Neuronal stem cell (in vitro differentiated cells): Measurements from ENCODE around the gene ACBD6.

Source experiments
- DNase-seq: peaks from one replicate; pipeline ENCODE4 v3.0.0-alpha.2; 2013; ENCODE audit warnings: low spot score
- H2AFZ ChIP-seq: one replicate; pipeline ENCODE4 v1.6.1; 2013; ENCODE audit warnings: mild to moderate bottlenecking, low read length, inconsistent platforms
- H2AK5ac ChIP-seq: 2 replicates; pipeline ENCODE4 v1.6.1; 2013; ENCODE audit warnings: low read depth, mild to moderate bottlenecking, inconsistent platforms, low read length, moderate library complexity, mixed read lengths
- H2BK120ac ChIP-seq: 2 replicates; pipeline ENCODE4 v1.6.1; 2013; ENCODE audit warnings: low read depth, mild to moderate bottlenecking, inconsistent platforms, low read length, moderate library complexity, mixed read lengths
- H2BK12ac ChIP-seq: one replicate; pipeline ENCODE4 v1.6.1; 2013; ENCODE audit warnings: low read length, inconsistent platforms
- H2BK15ac ChIP-seq: 2 replicates; pipeline ENCODE4 v1.6.1; 2013; ENCODE audit warnings: mild to moderate bottlenecking, low read length, inconsistent platforms, mixed read lengths
- H2BK5ac ChIP-seq: one replicate; pipeline ENCODE4 v1.6.1; 2013; ENCODE audit warnings: inconsistent platforms, mild to moderate bottlenecking, low read length, moderate library complexity
- H3K14ac ChIP-seq: one replicate; pipeline ENCODE4 v1.6.1; 2013; ENCODE audit warnings: low read length, inconsistent platforms
- H3K18ac ChIP-seq: 2 replicates; pipeline ENCODE4 v1.6.1; 2013; ENCODE audit warnings: low read length, inconsistent platforms
- H3K23ac ChIP-seq: 2 replicates; pipeline ENCODE4 v1.6.1; 2013; ENCODE audit warnings: low read depth, mild to moderate bottlenecking, mixed read lengths, low read length, inconsistent platforms; ENCODE audit not compliant: poor library complexity
- H3K27ac ChIP-seq: replicated peaks from 3 replicates; pipeline ENCODE4 v1.5.1; 2013; ENCODE audit warnings: low read length, inconsistent platforms
- H3K27me3 ChIP-seq, 3 experiments: 2 replicates each; pipeline ENCODE4 v1.6.1; 2013; ENCODE audit warnings: low read length in 3 of 3, mild to moderate bottlenecking in 2 of 3, inconsistent platforms in 1 of 3, low read depth in 1 of 3, mixed read lengths in 1 of 3, moderate library complexity in 1 of 3; ENCODE audit not compliant: control insufficient read depth in 3 of 3, insufficient read depth in 3 of 3
- H3K36me3 ChIP-seq, 2 donors: replicated peaks in 1 of 2; 2 replicates each; pipeline ENCODE4 v1.6.1; 2013; ENCODE audit warnings: low read length in 2 of 2; ENCODE audit not compliant: control insufficient read depth in 2 of 2, insufficient read depth in 2 of 2
- H3K4ac ChIP-seq: 2 replicates; pipeline ENCODE4 v1.6.1; 2013; ENCODE audit warnings: inconsistent platforms, mild to moderate bottlenecking, low read length, moderate library complexity
- H3K4me1 ChIP-seq, 2 donors: 1 replicate in 1 of 2; 2 replicates in 1 of 2; pipeline ENCODE4 v1.6.1; 2013; ENCODE audit warnings: low read length in 2 of 2, low read depth in 1 of 2; ENCODE audit not compliant: control insufficient read depth in 2 of 2, insufficient read depth in 1 of 2
- H3K4me2 ChIP-seq: one replicate; pipeline ENCODE4 v1.6.1; 2013; ENCODE audit warnings: mild to moderate bottlenecking, low read length, inconsistent platforms; ENCODE audit not compliant: insufficient read depth, poor library complexity, severe bottlenecking
- H3K4me3 ChIP-seq, 2 donors: 2 replicates each; pipeline ENCODE4 v1.5.1; 2013; ENCODE audit warnings: low read length in 2 of 2, mild to moderate bottlenecking in 2 of 2, inconsistent platforms in 1 of 2, moderate library complexity in 1 of 2
- H3K79me1 ChIP-seq: one replicate; pipeline ENCODE4 v1.6.1; 2013; ENCODE audit warnings: low read depth, mild to moderate bottlenecking, inconsistent platforms, low read length, moderate library complexity
- H3K9ac ChIP-seq: one replicate; pipeline ENCODE4 v1.6.1; 2013; ENCODE audit warnings: mild to moderate bottlenecking, low read depth, low read length, inconsistent platforms; ENCODE audit not compliant: poor library complexity
- H3K9me3 ChIP-seq, 2 donors: replicated peaks in 1 of 2; 2 replicates each; pipeline versions ENCODE3 to v1.6.1; 2013; ENCODE audit warnings: low read length in 2 of 2, mild to moderate bottlenecking in 2 of 2, inconsistent platforms in 1 of 2, low read depth in 1 of 2, mixed read lengths in 1 of 2, moderate library complexity in 1 of 2; ENCODE audit not compliant: control insufficient read depth in 2 of 2, insufficient read depth in 1 of 2
- H4K8ac ChIP-seq: one replicate; pipeline ENCODE4 v1.6.1; 2013; ENCODE audit warnings: low read depth, mild to moderate bottlenecking, inconsistent platforms, low read length, moderate library complexity
- H4K91ac ChIP-seq: one replicate; pipeline ENCODE4 v1.6.1; 2013; ENCODE audit warnings: low read length, low read depth, mild to moderate bottlenecking, inconsistent platforms; ENCODE audit not compliant: poor library complexity
- WGBS, 2 donors: extraction: QIAGEN DNeasy Blood & Tissue Kit; methylation state at CpG; one replicate each; pipeline ENCODE4 v1.1.7; 2013; ENCODE audit warnings: missing lambda C conversion rate in 2 of 2, mixed read lengths in 1 of 2; ENCODE audit not compliant: insufficient read length in 2 of 2, insufficient replicate concordance in 1 of 2; ENCODE audit errors: extremely low coverage in 2 of 2; 5-methylcytosine and 5-hydroxymethylcytosine counted together

The ACBD6 gene

GRCh38 chr1:180352021-180352420 is 150.4 kb downstream of the ACBD6 start:
- WGBS, 2 donors, result no CpG with 5 or more reads among the region's 4 CpGs
- Histone ChIP-seq H3K14ac (no peak overlapping the region), H4K8ac (no peak overlapping the region), H3K79me1 (no peaks in the 10 kb centered on the region), H2AK5ac (no peak overlapping the region), H3K4me2 (no peak overlapping the region), H3K18ac (no peak overlapping the region), H3K23ac (no peak overlapping the region), H2AFZ (no peak overlapping the region), H3K36me3 (no peaks in the 10 kb centered on the region), H3K9me3 (peaks cover 0 to 2% of the 10 kb centered on the region in 2 donors), H2BK120ac (no peak overlapping the region), H3K27ac (no peak overlapping the region), H2BK12ac (no peak overlapping the region), H3K4me3 (no peak overlapping the region), H3K4me1 (peaks cover 2 to 9% of the 10 kb centered on the region in 2 donors), H3K27me3 (no peaks in the 10 kb centered on the region), H2BK15ac (no peak overlapping the region), H3K4ac (no peak overlapping the region), H2BK5ac (no peak overlapping the region), H4K91ac (no peak overlapping the region), H3K9ac (no peak overlapping the region)
- no peak for DNase-seq

GRCh38 chr1:180345148-180345547 is 157.2 kb downstream of the ACBD6 start:
- Histone ChIP-seq H4K8ac (no peak overlapping the region), H3K23ac (no peak overlapping the region), H3K4me1 (no peaks in the 10 kb centered on the region), H2BK15ac (no peak overlapping the region), H2BK12ac (no peak overlapping the region), H3K79me1 (no peaks in the 10 kb centered on the region), H3K9ac (no peak overlapping the region), H3K14ac (no peak overlapping the region), H3K36me3 (no peaks in the 10 kb centered on the region), H2BK5ac (no peak overlapping the region), H3K18ac (no peak overlapping the region), H3K27ac (no peak overlapping the region), H3K4me2 (no peak overlapping the region), H2BK120ac (no peak overlapping the region), H2AK5ac (no peak overlapping the region), H3K9me3 (peaks cover 0 to 2% of the 10 kb centered on the region in 2 donors), H3K4ac (no peak overlapping the region), H4K91ac (no peak overlapping the region), H2AFZ (no peak overlapping the region), H3K4me3 (no peak overlapping the region), H3K27me3 (no peaks in the 10 kb centered on the region)
- no peak for DNase-seq

DNA sequence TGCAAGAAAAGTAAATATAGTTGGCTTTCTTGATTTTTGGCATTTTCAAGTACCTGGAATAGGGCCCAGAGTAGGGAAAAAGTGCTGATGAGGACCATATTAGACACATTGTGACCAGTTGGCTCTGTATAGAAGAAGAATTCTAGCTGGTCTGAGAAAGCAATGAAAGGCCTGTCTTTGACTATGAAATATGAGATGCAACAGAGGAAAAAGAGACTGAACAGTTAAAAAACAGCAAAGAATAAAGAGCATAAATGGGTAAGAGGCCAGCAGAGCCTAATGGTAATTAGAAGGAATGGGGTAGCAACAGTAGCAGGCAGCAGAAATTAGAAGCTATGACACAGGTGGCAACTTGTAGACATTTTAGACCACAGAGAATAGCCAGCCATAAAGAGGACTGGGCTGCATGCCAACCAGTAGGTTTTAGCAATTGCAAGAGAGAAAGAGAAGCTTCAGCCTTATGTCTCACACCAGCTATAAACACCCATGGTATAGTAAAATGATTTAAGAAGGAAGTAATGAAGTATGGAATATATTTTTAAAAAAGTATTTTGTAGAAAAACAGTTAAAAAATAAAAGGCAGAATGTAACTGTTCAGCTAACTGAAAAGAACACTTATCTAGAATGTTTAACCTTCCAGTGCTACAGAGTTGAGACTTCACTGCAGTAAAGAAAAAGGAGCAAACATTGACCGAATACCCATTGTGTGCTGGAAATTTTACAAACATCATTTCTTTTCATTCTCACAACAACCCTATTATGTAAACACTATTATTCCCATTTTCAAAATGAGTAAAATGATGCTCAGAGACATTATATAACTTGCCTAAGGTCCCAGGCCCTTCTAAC is 158.2 kb downstream of the ACBD6 start:
- Histone ChIP-seq H4K91ac (no peak overlapping the region), H2BK120ac (no peak overlapping the region), H3K4me2 (no peak overlapping the region), H3K36me3 (no peaks in the 10 kb centered on the region), H3K79me1 (no peaks in the 10 kb centered on the region), H3K4me3 (no peak overlapping the region), H3K18ac (no peak overlapping the region), H4K8ac (no peak overlapping the region), H3K14ac (no peak overlapping the region), H2BK15ac (no peak overlapping the region), H2AK5ac (no peak overlapping the region), H2AFZ (no peak overlapping the region), H3K9me3 (peaks cover 0 to 2% of the 10 kb centered on the region in 2 donors), H2BK12ac (no peak overlapping the region), H3K4me1 (no peaks in the 10 kb centered on the region), H3K27me3 (no peaks in the 10 kb centered on the region), H3K27ac (no peak overlapping the region), H3K4ac (no peak overlapping the region), H3K9ac (no peak overlapping the region), H3K23ac (no peak overlapping the region), H2BK5ac (no peak overlapping the region)
- no CpG with 5 or more reads among the region's 1 CpG for WGBS, 2 donors
- no peak for DNase-seq

DNA sequence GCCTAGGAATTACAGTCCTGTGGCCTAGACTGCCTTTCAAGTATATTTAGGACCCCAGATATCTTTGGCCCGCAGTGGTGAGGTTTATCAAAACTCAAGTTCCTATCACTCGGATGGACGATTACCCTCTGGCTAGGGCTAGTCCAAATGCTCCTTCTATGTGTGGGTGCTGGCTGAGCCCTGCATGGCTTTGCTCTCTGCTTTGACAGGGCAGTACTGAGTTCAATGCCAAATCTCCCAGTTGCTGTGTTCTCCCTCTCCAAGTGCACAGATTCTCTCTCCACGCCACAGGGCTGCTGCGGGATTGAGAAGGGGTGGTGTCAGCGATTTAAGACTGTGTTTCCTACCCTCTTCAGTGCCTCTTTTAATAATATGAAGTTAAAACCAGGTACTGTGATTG is 175.3 kb downstream of the ACBD6 start:
- H4K91ac ChIP-seq, result no peak overlapping the region
- H3K18ac ChIP-seq, result no peak overlapping the region
- no peaks in the 10 kb centered on the region for H3K79me1 ChIP-seq
- no peak overlapping the region for H2BK15ac ChIP-seq
- H3K14ac ChIP-seq, result no peak overlapping the region
- no peaks in the 10 kb centered on the region for H3K36me3 ChIP-seq
- no peak overlapping the region for H3K27ac ChIP-seq
- no peak overlapping the region for H4K8ac ChIP-seq
- H3K4me3 ChIP-seq, result no peak overlapping the region
- no CpG with 5 or more reads among the region's 6 CpGs for WGBS, 2 donors
- no peak overlapping the region for H2AK5ac ChIP-seq
- no peaks in the 10 kb centered on the region for H3K27me3 ChIP-seq
- no peak overlapping the region for H3K4ac ChIP-seq
- DNase-seq, result no peak
- H3K9me3 ChIP-seq, result peaks cover 0 to 2% of the 10 kb centered on the region in 2 donors
- H2AFZ ChIP-seq, result no peak overlapping the region
- H3K4me2 ChIP-seq, result no peak overlapping the region
- no peak overlapping the region for H3K9ac ChIP-seq
- H2BK120ac ChIP-seq, result no peak overlapping the region
- H2BK5ac ChIP-seq, result no peak overlapping the region
- H3K4me1 ChIP-seq, result no peaks in the 10 kb centered on the region
- H2BK12ac ChIP-seq, result no peak overlapping the region
- no peak overlapping the region for H3K23ac ChIP-seq
